HPDE6-E6E7 (cell line): Measurements from ENCODE around the gene GATD1.

Experiments
- DNase-seq: peaks from one replicate; pipeline ENCODE4 v3.0.0; 2011; ENCODE audit warnings: missing footprints; ENCODE audit errors: extremely low spot score

The GATD1 gene

DNA sequence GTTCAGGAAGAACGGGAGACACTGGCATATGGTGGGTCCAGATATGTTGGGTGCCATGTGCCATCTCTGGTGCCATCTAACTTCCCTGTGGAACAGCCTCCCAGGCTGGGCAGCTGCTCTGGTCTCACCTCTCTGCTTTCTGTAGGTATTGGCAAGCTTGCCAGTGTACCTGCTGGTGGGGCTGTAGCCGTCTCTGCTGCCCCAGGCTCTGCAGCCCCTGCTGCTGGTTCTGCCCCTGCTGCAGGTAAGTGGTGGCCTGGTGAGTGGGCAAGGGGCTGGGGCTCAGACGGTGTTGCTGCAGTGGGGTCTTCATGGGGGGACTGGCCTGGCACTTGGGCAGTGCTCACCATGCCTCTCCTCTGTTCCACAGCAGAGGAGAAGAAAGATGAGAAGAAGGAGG, 35.1 kb upstream of the GATD1 start:
- DNase-seq, result no peak

DNA sequence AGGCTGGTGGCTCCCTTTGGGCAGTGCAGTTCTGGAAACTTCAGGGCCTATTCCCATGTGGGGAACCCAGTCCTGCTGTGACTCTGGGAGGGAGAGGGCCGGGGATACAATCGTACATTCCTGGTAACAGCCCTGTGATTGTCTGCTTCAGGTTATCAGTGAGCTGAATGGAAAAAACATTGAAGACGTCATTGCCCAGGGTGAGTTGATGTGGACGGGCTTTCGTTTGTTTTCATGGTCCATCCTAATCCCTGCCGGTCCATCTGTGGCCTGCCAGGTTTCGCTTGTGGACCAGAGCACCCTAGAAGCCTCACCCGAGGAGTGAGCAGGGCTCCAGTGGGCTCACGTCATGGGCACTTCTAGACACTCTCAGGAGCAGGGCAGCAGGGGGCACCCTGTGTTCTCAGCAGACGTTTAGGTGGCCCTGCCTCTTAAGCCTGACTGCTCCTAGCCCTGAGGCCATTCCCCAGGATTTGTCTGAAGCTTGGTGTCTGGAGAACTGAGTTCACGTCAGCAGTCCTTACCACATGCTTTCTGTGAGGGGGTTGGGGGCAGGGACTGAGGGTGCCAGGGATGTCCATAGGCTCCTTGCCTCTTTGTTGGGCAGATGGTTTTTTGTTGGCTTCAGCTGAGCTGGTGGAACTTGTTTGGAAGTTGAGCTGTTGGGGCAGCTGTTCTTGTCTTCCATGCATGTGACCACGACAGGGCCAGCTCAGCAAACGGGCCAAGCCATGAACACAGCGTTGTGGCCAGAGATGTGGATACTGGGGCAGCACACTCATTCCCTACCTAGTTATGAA, 34.4 kb upstream of the GATD1 start:
- no peak for DNase-seq

GRCh38 chr11:810040-810567, 32.8 kb upstream of the GATD1 start:
- DNase-seq, result no peak

GRCh38 chr11:809287-810039, 32.2 kb upstream of the GATD1 start, which contains the start of gene RPLP2:
Gene RPLP2 (plus strand): TSS chr11:809967. CDS start chr11:810235, 268 bp downstream.
- peak; percentile 87 for DNase-seq

- DNase-seq, result no peak
These were observed 31.4 kb upstream of the GATD1 start for GRCh38 chr11:808427-809286.

DNA sequence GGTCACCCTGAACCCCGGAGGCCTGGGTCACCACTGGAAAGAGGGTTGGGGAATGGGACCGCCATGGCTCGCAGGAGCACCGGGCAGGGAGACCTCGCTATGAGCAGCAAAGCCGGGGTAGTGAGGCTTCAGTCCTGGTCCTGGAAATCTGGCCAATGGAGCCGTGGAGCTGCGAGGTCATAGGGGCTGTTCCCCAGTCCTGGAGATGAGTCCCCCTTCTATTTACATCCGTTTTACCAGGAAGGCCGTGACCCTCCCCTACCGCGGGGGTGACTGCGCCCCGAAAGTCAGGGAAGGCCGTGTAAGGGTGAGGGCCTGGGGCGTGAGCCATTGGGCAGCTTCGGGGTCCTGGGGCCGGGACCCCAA, 27.3 kb upstream of the GATD1 start:
- DNase-seq, result no peak

DNA sequence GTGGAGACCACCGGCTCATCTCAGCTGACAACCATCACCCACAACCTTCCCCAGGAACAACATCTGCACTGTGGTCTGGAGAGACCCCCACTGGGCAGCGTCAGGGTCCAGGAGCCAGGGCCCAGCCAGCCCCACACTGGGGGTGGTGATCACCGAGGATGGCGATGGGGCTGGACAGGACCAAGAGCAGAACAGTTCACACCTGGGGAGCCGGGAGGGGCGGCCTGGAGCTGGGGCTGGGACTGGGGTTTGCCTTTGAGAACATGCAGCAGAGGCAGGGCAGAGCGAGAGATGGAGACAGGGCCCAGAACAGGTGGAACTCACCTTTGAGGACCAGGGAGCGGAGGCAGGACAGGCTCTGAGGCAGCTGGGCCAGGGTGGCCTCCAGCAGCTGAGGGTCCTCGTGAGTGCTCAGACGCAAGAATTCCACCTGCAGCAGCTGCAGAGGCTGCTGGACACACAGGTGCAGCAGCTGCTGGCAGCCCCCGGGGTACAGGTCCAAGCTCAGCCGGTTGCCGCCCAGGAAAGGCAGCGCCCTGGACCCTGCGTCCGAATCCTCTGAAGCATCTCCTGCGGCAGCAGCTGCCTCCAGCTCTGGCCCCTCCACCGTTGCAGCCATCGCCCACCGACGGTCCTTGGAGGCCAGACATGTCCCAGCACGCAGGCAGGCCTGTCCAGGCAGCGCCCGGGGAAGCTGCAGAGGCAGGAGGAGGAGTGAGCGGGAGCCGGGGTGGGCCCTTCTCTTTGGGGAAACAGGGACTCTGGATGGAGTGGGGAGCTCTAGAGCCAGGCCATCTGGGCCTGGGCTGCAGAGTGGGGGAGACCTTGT, 26.7 kb upstream of the GATD1 start:
- no peak for DNase-seq

GRCh38 chr11:803467-803742, 26.1 kb upstream of the GATD1 start:
- no peak for DNase-seq

DNA sequence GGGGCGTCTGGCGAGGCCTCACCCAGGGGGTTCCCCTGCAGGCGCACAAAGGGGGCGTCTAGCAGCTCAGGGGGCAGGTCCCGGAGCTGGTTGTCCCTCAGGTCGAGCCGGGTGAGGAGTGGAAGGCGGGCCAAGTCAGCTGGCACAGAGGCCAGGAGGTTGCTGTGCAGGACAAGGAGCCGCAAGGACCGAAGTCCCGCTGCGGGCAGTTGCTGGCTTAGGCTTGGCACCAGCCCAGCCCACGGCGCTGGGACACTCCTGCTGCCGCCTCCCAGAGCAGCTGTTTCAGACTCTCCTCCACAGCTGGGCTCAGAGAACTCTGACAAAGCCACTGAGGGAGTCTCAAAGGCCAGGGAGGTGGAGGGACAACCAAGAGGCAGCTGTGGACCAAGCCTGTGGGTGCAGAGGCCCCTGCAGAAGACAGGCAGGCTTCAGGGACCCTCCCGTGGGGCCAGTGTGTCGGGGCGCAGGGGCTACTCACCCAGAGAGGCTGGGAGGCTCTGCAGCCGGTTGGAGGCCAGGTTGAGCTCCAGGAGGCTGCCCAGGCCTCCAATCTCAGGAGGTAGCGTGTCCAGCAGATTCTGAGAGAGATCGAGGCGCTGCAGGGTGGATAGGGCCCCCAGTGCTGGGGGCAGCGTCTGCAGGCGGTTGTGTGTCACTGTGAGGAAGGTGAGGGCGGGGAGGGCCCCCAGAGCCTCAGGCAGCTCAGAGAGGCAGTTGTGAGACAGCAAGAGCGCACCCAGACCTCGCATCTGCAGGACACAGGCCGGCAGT, 25.6 kb upstream of the GATD1 start:
- no peak for DNase-seq

DNA sequence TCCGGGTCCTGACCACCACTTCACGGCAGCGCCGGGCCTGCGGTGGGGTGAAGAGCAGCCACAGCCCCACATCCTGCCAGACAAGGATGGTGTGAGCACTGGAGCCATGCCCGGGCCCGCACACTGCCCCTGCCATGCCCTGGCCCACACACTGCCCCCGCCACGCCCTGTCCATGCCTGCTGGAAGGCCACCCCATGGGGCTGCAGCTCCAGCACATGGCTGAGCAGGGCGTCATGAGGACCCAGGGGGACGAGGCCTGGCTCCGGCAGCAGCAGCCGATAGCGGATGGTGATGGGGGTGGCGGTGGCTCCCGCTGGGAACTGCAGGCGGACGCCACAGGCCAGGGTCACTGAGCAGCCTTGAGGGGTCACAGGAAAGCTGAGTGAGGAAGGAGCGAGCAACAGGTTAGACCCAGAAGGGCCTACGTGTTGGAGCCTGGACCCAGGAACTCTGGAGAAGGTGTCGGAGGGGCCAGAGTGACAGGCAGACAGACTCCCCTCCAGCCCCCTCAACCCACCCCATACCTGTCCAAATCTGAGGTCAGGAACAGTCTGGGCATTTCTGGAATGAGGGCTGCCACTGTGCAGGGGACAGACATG, 24.8 kb upstream of the GATD1 start:
- no peak for DNase-seq

DNA sequence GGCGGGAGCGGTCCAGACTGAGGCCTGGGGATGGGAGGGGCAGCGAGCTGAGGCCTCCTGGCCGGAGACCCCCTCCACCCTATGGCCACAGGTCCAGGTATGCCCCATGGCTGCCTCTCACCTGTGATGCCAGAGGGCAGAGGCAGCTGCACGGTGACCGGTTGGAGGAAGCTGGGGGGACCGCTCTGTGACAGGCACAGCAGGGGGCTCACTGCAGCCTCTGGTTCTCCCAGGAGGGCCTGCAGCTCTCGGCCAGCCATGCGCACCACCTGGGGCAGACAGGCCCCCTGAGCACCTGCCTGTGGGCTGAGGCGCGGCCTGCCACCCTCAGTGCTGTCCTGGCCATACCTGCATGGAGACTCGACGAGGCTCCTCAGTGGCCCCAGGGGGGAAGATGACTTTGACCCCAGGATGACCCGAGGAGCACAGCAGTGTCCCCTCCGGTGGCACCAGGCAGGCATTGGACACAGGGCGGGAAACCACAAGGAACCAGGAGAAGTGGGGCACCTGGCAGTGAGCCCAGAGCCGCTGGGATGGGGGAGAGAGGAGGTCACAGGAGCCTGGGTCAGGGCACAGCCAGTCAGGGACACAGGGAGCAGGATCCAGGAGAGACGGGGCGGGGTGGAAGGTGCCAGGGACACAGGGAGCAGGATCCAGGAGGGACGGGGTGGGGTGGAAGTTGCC, 24.0 kb upstream of the GATD1 start:
- no peak for DNase-seq

DNA sequence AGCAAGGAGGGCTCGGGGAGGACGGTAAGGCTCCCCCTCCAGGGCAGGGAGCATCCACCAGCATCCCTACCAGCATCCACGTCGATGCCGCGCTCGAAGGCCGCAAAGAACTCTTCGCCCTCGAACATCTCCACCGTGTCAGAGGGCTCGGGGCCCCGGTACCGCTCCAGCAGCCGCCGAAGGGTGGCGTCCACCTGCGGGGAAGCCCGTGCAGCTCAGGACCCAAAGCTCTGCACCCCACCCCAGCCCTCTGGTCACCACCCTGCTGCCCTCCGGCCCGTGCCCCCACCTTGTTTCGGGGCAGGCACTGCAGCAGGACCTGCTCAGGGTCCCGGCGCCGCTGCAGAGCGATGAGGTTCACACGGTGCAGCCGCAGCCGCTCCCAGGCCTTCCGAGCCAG, 23.2 kb upstream of the GATD1 start:
- DNase-seq, result no peak

GRCh38 chr11:799641-800316, 22.5 kb upstream of the GATD1 start:
- no peak for DNase-seq

DNA sequence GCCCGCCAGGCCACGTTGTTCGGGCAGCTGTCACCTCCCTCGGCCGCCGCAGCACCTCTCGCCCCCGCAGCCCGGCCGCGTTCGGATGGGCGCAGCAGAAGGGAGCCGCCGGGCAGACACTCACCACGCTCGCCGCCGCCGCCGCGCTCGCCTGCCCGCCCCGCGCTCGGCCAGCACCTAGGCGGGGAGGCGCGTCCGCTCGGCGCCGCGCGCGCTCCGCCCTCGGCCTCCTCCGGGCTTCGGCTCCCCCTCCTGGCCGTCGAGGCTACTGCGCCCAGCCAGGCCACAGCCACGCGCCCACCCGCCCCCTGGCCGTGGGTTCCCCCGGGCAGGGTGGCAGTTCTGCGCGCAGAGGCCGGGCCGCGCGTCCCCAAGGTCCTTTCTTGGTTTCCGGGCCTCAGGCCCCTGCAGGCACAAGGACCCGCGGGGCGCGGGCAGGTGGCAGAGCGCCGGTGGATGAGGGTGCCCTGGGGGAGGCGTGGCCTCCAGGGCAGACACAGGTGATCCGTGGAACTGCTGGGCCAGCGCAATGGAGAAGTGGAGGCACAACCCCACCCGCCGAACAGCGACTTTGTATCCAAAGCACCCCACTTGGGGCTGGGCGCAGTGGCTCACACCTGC, 20.9 kb upstream of the GATD1 start, which contains the start of gene SLC25A22:
TSS of gene SLC25A22 (minus strand) at position 189 of the 621 bp plus-strand sequence. CDS start 3,275 bp downstream, outside the sequence.
- peak; percentile 74 for DNase-seq

DNA sequence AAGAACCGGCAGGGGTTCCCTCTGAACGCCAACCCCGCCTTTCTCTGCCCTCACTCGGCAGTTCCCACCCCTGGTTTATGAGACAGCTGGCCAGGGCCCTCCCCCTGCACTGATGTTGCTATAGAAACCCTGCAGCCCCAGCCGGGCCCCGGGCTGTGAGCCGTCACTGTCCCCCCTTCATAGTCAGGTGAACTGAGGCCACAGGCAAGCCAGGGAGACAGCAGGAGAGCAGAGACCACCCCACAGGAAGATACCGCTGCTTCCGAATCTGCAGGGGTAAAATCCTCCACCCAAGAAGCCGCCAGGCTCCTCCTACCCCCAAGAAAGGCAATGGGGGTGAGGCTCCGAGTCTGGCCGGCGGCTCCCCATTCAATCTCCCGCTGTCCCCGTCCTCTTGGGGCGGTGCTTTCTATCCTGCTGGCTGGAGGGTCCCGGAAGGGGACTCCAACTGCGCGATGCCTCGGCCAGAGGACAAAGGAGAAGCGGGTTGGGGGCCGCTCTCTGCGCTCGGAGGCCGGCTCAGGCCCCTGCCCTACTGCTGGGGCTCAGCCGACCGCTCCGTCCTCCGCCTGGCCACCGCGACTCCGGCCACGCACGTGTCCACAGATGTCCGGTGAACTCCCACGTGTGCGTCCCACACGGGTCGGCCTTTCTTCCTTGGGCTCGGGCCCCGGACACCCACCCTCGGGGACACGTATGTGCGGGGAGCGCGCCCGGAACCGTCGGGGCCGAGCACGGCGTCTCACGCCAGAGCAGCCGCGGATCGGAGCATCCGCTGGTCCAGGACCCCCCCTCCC, 20.2 kb upstream of the GATD1 start:
- DNase-seq, result no peak

- no peak for DNase-seq
These were observed 19.4 kb upstream of the GATD1 start for GRCh38 chr11:796565-797295.
